ENCODE results near the gene UBTD2.

UBTD2 gene

DNA sequence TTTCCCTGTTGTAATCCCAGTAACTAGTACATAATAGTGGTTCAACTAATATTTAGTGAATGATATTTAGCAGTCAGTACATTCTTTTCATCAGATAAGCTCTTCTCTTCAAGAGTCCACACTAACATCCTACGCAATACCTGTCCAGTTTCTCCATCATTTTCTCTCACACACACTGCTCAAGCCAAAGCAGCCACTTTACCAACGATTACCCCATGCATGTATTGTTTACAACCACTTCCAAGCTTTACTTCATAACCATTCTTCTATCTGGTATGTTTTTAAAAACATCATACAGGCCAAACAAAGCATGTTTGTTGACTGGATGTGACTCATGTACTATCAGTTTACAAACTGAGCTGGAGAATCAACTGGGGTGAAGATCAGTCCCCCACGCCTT lies 7.3 kb downstream of the UBTD2 start:
- Histone ChIP-seq H3K9me3 (no peaks in the 10 kb centered on the region), H3K36me3 (no peaks in the 10 kb centered on the region), H3K4me3 (ENCODE audit: low read depth, low read length) (no peak overlapping the region), H3K27me3 (no peaks in the 10 kb centered on the region), H3K4me1 (peaks cover 2% of the 10 kb centered on the region; the same call in 1 of the 2 replicates)
- no peak for DNase-seq
- TF ChIP-seq, protein P1, sequence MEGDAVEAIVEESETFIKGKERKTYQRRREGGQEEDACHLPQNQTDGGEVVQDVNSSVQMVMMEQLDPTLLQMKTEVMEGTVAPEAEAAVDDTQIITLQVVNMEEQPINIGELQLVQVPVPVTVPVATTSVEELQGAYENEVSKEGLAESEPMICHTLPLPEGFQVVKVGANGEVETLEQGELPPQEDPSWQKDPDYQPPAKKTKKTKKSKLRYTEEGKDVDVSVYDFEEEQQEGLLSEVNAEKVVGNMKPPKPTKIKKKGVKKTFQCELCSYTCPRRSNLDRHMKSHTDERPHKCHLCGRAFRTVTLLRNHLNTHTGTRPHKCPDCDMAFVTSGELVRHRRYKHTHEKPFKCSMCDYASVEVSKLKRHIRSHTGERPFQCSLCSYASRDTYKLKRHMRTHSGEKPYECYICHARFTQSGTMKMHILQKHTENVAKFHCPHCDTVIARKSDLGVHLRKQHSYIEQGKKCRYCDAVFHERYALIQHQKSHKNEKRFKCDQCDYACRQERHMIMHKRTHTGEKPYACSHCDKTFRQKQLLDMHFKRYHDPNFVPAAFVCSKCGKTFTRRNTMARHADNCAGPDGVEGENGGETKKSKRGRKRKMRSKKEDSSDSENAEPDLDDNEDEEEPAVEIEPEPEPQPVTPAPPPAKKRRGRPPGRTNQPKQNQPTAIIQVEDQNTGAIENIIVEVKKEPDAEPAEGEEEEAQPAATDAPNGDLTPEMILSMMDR (IDR thresholded peaks at IDR 0.05; ENCODE audit: low read depth, low read length): no peak

DNA sequence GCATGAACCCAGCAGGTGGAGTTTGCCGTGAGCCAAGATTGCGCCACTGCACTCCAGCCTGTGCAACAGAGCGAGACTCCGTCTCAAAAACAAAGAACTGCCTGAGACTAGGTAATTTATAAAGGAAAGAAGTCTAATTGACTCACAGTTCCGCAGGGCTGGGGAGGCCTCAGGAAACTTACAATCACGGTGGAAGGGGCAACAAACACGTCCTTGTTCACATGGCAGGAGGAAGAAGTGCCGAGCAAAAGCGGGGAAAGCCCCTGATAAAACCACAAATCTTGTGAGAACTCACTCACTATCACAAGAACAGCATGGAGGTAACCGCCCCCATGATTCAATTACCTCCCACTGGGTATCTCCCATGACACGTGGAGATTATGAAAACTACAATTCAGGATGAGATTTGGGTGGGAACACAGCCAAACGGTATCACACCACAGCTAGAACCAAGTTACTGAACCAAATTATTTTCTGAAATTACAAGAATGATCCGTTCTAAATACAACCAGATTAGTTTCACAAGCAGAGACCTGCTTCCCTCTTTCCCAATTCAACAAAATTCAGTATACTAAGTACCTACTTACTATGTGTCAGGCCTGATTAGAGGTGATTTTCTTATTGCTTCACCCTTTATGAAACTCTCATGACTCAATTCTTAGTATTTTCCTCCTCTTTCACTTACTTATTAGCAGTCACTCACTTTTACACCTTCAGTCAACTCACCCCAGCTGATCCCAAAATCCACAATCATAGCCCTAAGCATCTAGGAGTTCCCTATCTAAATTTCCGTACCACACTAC lies 8.4 kb downstream of the UBTD2 start:
- Histone ChIP-seq H3K36me3 (no peaks in the 10 kb centered on the region), H3K4me3 (ENCODE audit: low read depth, low read length) (no peak overlapping the region), H3K4me1 (peaks cover 2% of the 10 kb centered on the region; the same call in 1 of the 2 replicates), H3K9me3 (no peaks in the 10 kb centered on the region), H3K27me3 (no peaks in the 10 kb centered on the region)
- DNase-seq: no peak
- TF ChIP-seq, protein P1 (IDR thresholded peaks at IDR 0.05; ENCODE audit: low read depth, low read length): no peak

DNA sequence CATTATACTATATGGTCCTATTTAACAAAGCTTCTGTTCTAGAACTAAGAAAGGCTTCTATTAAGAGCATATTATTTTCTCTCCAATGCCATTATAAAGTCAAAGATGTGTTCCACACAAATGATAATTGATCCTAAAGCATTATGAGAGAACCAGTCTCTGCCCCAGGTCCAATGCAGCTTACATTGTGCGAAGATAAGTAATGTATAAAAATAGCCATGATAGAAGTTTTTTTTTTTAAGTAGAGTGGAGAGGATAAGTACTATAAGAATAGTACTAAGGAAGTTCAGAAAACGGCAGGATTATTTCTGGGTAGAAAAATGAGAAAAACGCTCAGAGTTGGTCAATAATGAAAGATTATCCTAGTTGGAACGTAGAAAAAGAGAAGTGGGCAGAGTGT lies 15.6 kb downstream of the UBTD2 start:
- TF ChIP-seq, protein P1 (IDR thresholded peaks at IDR 0.05; ENCODE audit: low read depth, low read length): no peak
- no peak overlapping the region for H3K4me3 ChIP-seq (ENCODE audit: low read depth, low read length)
- H3K9me3 ChIP-seq: no peaks in the 10 kb centered on the region
- H3K27me3 ChIP-seq: no peaks in the 10 kb centered on the region
- no peak for DNase-seq
- peaks cover 2% of the 10 kb centered on the region; the same call in 1 of the 2 replicates for H3K4me1 ChIP-seq
- no peaks in the 10 kb centered on the region for H3K36me3 ChIP-seq

DNA sequence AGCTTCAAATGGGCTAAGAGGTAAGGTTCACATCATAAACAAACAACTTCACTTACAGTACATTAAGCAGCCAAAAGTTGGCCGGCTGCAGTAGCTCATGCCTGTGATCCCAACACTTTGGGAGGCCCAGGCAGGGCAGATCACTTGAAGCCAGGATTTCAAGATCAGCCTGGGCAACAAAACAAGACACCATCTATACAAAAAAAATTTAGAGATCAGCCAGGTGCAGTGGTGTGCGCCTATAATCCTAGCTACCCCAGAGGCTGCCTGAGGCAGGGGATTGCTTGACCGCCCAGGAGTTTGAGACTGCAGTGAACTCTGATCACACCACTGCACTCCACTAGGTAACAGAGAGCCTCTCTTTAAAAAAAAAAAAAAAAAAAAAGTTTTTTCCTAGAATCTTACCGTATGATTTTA lies 16.9 kb downstream of the UBTD2 start:
- Histone ChIP-seq H3K36me3 (no peaks in the 10 kb centered on the region), H3K9me3 (no peaks in the 10 kb centered on the region), H3K27me3 (no peaks in the 10 kb centered on the region), H3K4me1 (no peaks in the 10 kb centered on the region), H3K4me3 (ENCODE audit: low read depth, low read length) (no peak overlapping the region)
- no peak for DNase-seq
- TF ChIP-seq, protein P1 (IDR thresholded peaks at IDR 0.05; ENCODE audit: low read depth, low read length): no peak

DNA sequence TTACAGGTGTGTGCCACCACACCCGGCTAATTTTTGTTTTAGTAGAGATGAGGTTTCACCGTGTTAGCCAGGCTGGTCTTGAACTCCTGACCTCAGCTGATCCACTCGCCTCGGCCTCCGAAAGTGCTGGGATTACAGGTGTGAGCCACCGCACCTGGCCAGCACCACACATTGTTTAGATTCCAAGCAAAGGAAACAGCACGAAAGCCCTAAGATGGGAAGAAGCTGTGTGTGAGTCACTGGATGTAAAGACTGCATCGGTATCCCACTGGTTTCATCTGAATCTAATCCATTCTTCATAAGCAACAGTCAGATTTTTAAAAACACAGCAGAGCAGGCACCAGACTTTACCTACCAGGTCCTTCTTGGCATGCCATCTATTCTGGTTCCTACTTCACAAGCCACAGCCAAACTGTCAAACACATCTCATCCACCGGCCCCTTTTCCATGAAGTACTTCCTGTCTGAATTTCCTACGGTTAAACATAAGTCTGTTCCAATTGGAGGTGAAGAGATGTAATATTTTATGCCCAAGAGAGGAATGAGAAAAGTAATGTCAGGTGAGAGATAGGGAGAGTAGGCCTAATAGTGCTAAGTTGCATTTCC lies 17.4 kb downstream of the UBTD2 start:
- H3K36me3 ChIP-seq: no peaks in the 10 kb centered on the region
- TF ChIP-seq, protein P1 (IDR thresholded peaks at IDR 0.05; ENCODE audit: low read depth, low read length): no peak
- H3K4me1 ChIP-seq: no peaks in the 10 kb centered on the region
- no peaks in the 10 kb centered on the region for H3K9me3 ChIP-seq
- H3K4me3 ChIP-seq (ENCODE audit: low read depth, low read length): no peak overlapping the region
- no peaks in the 10 kb centered on the region for H3K27me3 ChIP-seq
- no peak for DNase-seq

DNA sequence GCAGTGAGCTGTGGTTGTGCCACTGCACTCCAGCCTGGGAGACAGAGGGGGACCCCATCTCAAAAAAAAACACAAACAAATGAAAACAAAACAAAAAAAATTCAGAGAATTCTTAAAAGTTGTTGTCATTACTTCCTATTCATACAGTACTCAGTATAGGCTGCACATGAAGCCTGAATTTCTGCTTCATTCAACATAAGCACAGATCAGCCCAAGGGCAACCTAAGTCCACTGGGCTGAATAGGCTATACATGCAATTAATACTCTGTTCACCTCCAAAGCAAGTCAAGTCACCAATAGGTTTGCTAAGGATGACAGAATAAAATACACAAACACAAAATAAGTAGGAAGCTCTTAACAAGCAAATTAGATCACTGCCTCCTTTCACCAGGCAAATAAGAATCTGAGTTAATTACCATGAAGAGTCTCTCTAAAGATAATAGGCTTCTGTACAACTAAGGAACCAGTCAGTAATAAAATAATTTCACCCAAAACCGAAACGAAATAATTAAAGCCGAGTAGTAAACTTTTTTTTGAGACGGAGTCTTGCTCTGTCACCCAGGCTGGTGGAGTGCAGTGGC lies 18.7 kb downstream of the UBTD2 start:
- no peak for DNase-seq
- Histone ChIP-seq H3K27me3 (no peaks in the 10 kb centered on the region), H3K4me1 (no peaks in the 10 kb centered on the region), H3K9me3 (no peaks in the 10 kb centered on the region), H3K36me3 (no peaks in the 10 kb centered on the region), H3K4me3 (ENCODE audit: low read depth, low read length) (no peak overlapping the region)
- TF ChIP-seq, protein P1 (IDR thresholded peaks at IDR 0.05; ENCODE audit: low read depth, low read length): no peak
